Motor neuron (in vitro differentiated cells): Measurements from ENCODE around the gene ITGB4. TPM values are rescaled to one million over a fixed set of nuclear protein-coding genes. Genes with fewer than 3 reads are reported as not detected.

Source experiments
- ATAC-seq, 8 experiments: fragments of 200-7000 bp; cut with Tn5 transposase; replicated peaks in 6 of 8; 2 replicates each; pipeline ENCODE4 v1.8.0; 2021; ENCODE audit warnings: mild to moderate bottlenecking in 8 of 8, moderate library complexity in 8 of 8
- H3K27ac ChIP-seq, 2 donors: fragments of 250-450 bp; sonication (Bioruptor Pico); 2 replicates each; pipeline ENCODE4 v1.9.0; 2021; ENCODE audit warnings: antibody characterized with exemption in 2 of 2, mild to moderate bottlenecking in 2 of 2, moderate library complexity in 1 of 2
- H3K4me1 ChIP-seq, 2 donors: fragments of 250-450 bp; sonication (Bioruptor Pico); replicated peaks in 1 of 2; 2 replicates each; pipeline ENCODE4 v1.6.1; 2021; ENCODE audit warnings: antibody characterized with exemption in 2 of 2, mild to moderate bottlenecking in 2 of 2, moderate library complexity in 1 of 2
- H3K4me3 ChIP-seq, 5 donors: fragments of 250-450 bp; sonication (Bioruptor Pico); 2 replicates each; pipeline ENCODE4 v1.9.0; 2021; ENCODE audit warnings: antibody characterized with exemption in 5 of 5, mild to moderate bottlenecking in 5 of 5, moderate library complexity in 4 of 5
- WGBS, 10 experiments: fragments of 450-650 bp; shearing (Covaris generic); methylation state at CpG; one replicate each; pipeline ENCODE4 v1.0.0; 2022; 5-methylcytosine and 5-hydroxymethylcytosine counted together
- in situ Hi-C, 9 experiments: fragments of 400-800 bp; cut with MboI; loops; one replicate each; pipeline ENCODE4 v1.15.0; 2021; ENCODE audit warnings: low sequenced_read_pairs in 9 of 9, low pct_unique_long_range_greater_than_20kb in 2 of 9; ENCODE audit not compliant: unreplicated experiment in 9 of 9
- total RNA-seq, 8 experiments: library from RNA; unstranded; fragments of 300-600 nt; gene quantifications; 2 replicates each; pipeline versions ENCODE4 v1.2.3 to v1.2.4, GENCODE V29; 2022

The ITGB4 gene
- total RNA-seq, 8 experiments from 2014 or later, result 0.46 to 40.8 (median 2.0) TPM

- 73 to 100% (median 98%) methylated on average over 1 to 8 of the region's 9 CpGs; no CpG with 5 or more reads in 3 of the 10 experiments for WGBS, 10 experiments
- in situ Hi-C loops, result no loop called here
- Histone ChIP-seq H3K4me1 (no peaks in the 10 kb centered on the region), H3K27ac (no peak overlapping the region), H3K4me3 (no peak overlapping the region)
- ATAC-seq, result no peak
Measured at GRCh38 chr17:75703591-75703990, 17.7 kb upstream of the ITGB4 start.

GRCh38 chr17:75704963-75705875, 16.0 kb upstream of the ITGB4 start:
- WGBS, 10 experiments, result 60 to 100% (median 83%) methylated on average over 1 to 7 of the region's 27 CpGs; no CpG with 5 or more reads in 6 of the 10 experiments
- ATAC-seq, result no peak
- no peaks in the 10 kb centered on the region for H3K4me1 ChIP-seq
- no peak overlapping the region for H3K27ac ChIP-seq
- H3K4me3 ChIP-seq, result no peak overlapping the region
- in situ Hi-C loops, result no loop called here

GRCh38 chr17:75706042-75706728, 15.1 kb upstream of the ITGB4 start:
- Histone ChIP-seq H3K4me3 (no peak overlapping the region), H3K4me1 (no peaks in the 10 kb centered on the region), H3K27ac (no peak overlapping the region)
- peak in 3 of 8 experiments; percentile 6 to 21 (median 18) for ATAC-seq
- in situ Hi-C loops, result no loop called here
- 94 to 100% methylated on average over 3 of the region's 20 CpGs; no CpG with 5 or more reads in 8 of the 10 experiments for WGBS, 10 experiments

- H3K4me1 ChIP-seq, result no peaks in the 10 kb centered on the region
- H3K4me3 ChIP-seq, result no peak overlapping the region
- ATAC-seq, result peak in 5 of 8 experiments; percentile 12 to 87 (median 36)
- WGBS, 10 experiments, result 20 to 94% (median 80%) methylated on average over 1 to 10 of the region's 12 CpGs; no CpG with 5 or more reads in 4 of the 10 experiments
- H3K27ac ChIP-seq, result no peak overlapping the region
- in situ Hi-C loops, result no loop called here
Measured at GRCh38 chr17:75707079-75707571, 14.1 kb upstream of the ITGB4 start.

- Histone ChIP-seq H3K27ac (no peak overlapping the region), H3K4me3 (no peak overlapping the region), H3K4me1 (no peaks in the 10 kb centered on the region)
- 0 to 80% (median 7%) methylated on average over 1 to 2 of the region's 2 CpGs; no CpG with 5 or more reads in 6 of the 10 experiments for WGBS, 10 experiments
- ATAC-seq, result peak in 3 of 8 experiments; percentile 70 to 88 (median 84)
- in situ Hi-C loops, result no loop called here
Measured at GRCh38 chr17:75712446-75712845, 8.8 kb upstream of the ITGB4 start.

- no peak overlapping the region for H3K27ac ChIP-seq
- 63 to 100% (median 80%) methylated on average over 1 to 2 of the region's 2 CpGs; no CpG with 5 or more reads in 3 of the 10 experiments for WGBS, 10 experiments
- no peaks in the 10 kb centered on the region for H3K4me1 ChIP-seq
- in situ Hi-C loops, result no loop called here
- no peak overlapping the region for H3K4me3 ChIP-seq
- no peak for ATAC-seq
Measured at GRCh38 chr17:75719732-75720131, 1.5 kb upstream of the ITGB4 start.

GRCh38 chr17:75721463-75722011, 278 bp downstream of the ITGB4 start:
- H3K4me3 ChIP-seq, result peak overlapping the region in 1 of 5 donors; percentile 19
- H3K27ac ChIP-seq, result no peak overlapping the region
- ATAC-seq, result peak; percentile 16 to 75 (median 58)
- H3K4me1 ChIP-seq, result no peaks in the 10 kb centered on the region
- in situ Hi-C loops, result no loop called here
- WGBS, 10 experiments, result 13 to 100% (median 67%) methylated on average over 1 to 8 of the region's 33 CpGs; no CpG with 5 or more reads in 7 of the 10 experiments

- no peaks in the 10 kb centered on the region for H3K4me1 ChIP-seq
- no peak overlapping the region for H3K4me3 ChIP-seq
- 48 to 100% (median 84%) methylated on average over 1 to 4 of the region's 5 CpGs; no CpG with 5 or more reads in 2 of the 10 experiments for WGBS, 10 experiments
- ATAC-seq, result no peak
- in situ Hi-C loops, result no loop called here
- no peak overlapping the region for H3K27ac ChIP-seq
Measured at GRCh38 chr17:75722076-75722475, 817 bp downstream of the ITGB4 start.

GRCh38 chr17:75722542-75723095, 1.4 kb downstream of the ITGB4 start:
- Histone ChIP-seq H3K27ac (no peak overlapping the region), H3K4me3 (no peak overlapping the region), H3K4me1 (no peaks in the 10 kb centered on the region)
- WGBS, 10 experiments, result 77 to 100% (median 94%) methylated on average over 1 to 6 of the region's 9 CpGs; no CpG with 5 or more reads in 7 of the 10 experiments
- ATAC-seq, result no peak
- in situ Hi-C loops, result no loop called here

GRCh38 chr17:75723171-75723930, 2.1 kb downstream of the ITGB4 start:
- peak in 3 of 8 experiments; percentile 52 to 81 (median 76) for ATAC-seq
- Histone ChIP-seq H3K27ac (no peak overlapping the region), H3K4me3 (no peak overlapping the region)

GRCh38 chr17:75724016-75725003, 3.1 kb downstream of the ITGB4 start:
- in situ Hi-C loops, result no loop called here
- Histone ChIP-seq H3K4me3 (no peak overlapping the region), H3K27ac (no peak overlapping the region), H3K4me1 (no peaks in the 10 kb centered on the region)
- 53 to 87% (median 70%) methylated on average over 1 to 9 of the region's 23 CpGs; no CpG with 5 or more reads in 4 of the 10 experiments for WGBS, 10 experiments
- ATAC-seq, result peak in 2 of 8 experiments; percentile 4 to 7

More at GRCh38 chr17:75723171-75723930, 2.1 kb downstream of the ITGB4 start:
- 11 to 90% (median 65%) methylated on average over 1 to 10 of the region's 18 CpGs; no CpG with 5 or more reads in 5 of the 10 experiments for WGBS, 10 experiments
- in situ Hi-C loops, result no loop called here
- no peaks in the 10 kb centered on the region for H3K4me1 ChIP-seq
